ENCODE results near the gene KLHDC8B.

Gene KLHDC8B

GRCh38 chr3:49133226-49133951 lies 38.0 kb upstream of the KLHDC8B start:
- ChIA-PET CTCF (interaction anchor here (0.5 to 1.2 kb wide), 3 partner anchors 25 to 38 kb away, joined by 3 read pairs; partner anchors contain the start of gene QARS1), POLR2A (interaction anchor here (0.8 to 5.2 kb wide), 10 partner anchors 11 to 206 kb away, joined by 3 to 66 read pairs (median 4); partner anchors contain the start of genes NDUFAF3, QARS1, QRICH1 and USP19)
- peak; percentile 86 for DNase-seq (ENCODE audit: extremely low spot score)
- TF ChIP-seq PKNOX1 (IDR thresholded peaks at IDR 0.05) (no peak), FOXM1 (IDR thresholded peaks at IDR 0.05; ENCODE audit: borderline replicate concordance) (no peak), NFRKB (IDR thresholded peaks at IDR 0.05) (no peak), FOXK2 (IDR thresholded peaks at IDR 0.05) (no peak), HDGF (IDR thresholded peaks at IDR 0.05; ENCODE audit: borderline replicate concordance) (no peak), ELF4 (IDR thresholded peaks at IDR 0.05) (no peak), BHLHE40 (IDR thresholded peaks at IDR 0.05; ENCODE audit: borderline replicate concordance) (no peak), L3MBTL2 (conservative IDR thresholded peaks at IDR 0.05) (no peak), FOXA1 (IDR thresholded peaks at IDR 0.05) (no peak)

GRCh38 chr3:49134471-49135265 lies 36.7 kb upstream of the KLHDC8B start:
- POLR2A ChIA-PET = interaction anchor here (1.6 to 5.2 kb wide), 2 partner anchors 14 to 113 kb away, joined by 4 to 66 read pairs; partner anchors contain the start of genes NDUFAF3 and USP19
- CTCF ChIA-PET = no interaction called here
- TF ChIP-seq SUZ12 (IDR thresholded peaks at IDR 0.05) (no peak), ARNT (IDR thresholded peaks at IDR 0.05) (no peak), CTBP1 (IDR thresholded peaks at IDR 0.05; ENCODE audit: borderline replicate concordance) (no peak), FOXA1 (IDR thresholded peaks at IDR 0.05) (no peak), L3MBTL2 (conservative IDR thresholded peaks at IDR 0.05) (no peak), TARDBP (IDR thresholded peaks at IDR 0.05) (no peak), NFRKB (IDR thresholded peaks at IDR 0.05) (no peak), ZNF384 (IDR thresholded peaks at IDR 0.05) (no peak), LEF1 (IDR thresholded peaks at IDR 0.05; ENCODE audit: borderline replicate concordance) (no peak), FOXK2 (IDR thresholded peaks at IDR 0.05) (no peak), FOXM1 (IDR thresholded peaks at IDR 0.05; ENCODE audit: borderline replicate concordance) (no peak), HDGF (IDR thresholded peaks at IDR 0.05; ENCODE audit: borderline replicate concordance) (no peak), BHLHE40 (IDR thresholded peaks at IDR 0.05; ENCODE audit: borderline replicate concordance) (no peak)
- DNase-seq (ENCODE audit: extremely low spot score) = no peak

DNA sequence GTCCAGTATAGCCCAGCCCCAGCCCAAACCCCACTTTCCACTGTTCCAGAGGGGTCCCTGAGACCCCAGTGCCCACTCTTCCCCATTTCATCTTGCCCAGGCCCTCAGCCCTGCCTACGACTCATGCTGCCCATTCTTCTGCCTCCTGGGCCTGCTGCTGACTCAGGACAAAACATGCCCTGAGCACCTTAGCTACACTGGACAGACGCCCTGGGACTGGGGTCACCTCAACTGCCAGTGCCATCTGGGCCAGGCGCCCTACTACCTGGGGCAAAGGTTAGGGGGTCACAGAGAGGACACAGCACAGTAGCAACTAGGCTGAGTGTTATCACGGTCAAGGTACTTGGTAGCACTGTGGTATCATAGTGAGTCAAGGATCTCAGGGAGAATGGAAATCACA lies 35.9 kb upstream of the KLHDC8B start:
- CTCF ChIA-PET = no interaction called here
- no peak for DNase-seq (ENCODE audit: extremely low spot score)
- POLR2A ChIA-PET = interaction anchor here (0.6 to 1.0 kb wide), 2 partner anchors 15 to 128 kb away, joined by 3 to 4 read pairs; partner anchors contain the start of genes USP19 and WDR6
- TF ChIP-seq ZNF384 (IDR thresholded peaks at IDR 0.05) (no peak), ARNT (IDR thresholded peaks at IDR 0.05) (no peak), FOXK2 (IDR thresholded peaks at IDR 0.05) (no peak), PKNOX1 (IDR thresholded peaks at IDR 0.05) (no peak), CTBP1 (IDR thresholded peaks at IDR 0.05; ENCODE audit: borderline replicate concordance) (no peak), TARDBP (IDR thresholded peaks at IDR 0.05) (no peak), SUZ12 (IDR thresholded peaks at IDR 0.05) (no peak), L3MBTL2 (conservative IDR thresholded peaks at IDR 0.05) (no peak), ELF4 (IDR thresholded peaks at IDR 0.05) (no peak), NFRKB (IDR thresholded peaks at IDR 0.05) (no peak), FOXA1 (IDR thresholded peaks at IDR 0.05) (no peak), SP1 (IDR thresholded peaks at IDR 0.05) (no peak), HDGF (IDR thresholded peaks at IDR 0.05; ENCODE audit: borderline replicate concordance) (no peak), FOXM1 (IDR thresholded peaks at IDR 0.05; ENCODE audit: borderline replicate concordance) (no peak), LEF1 (IDR thresholded peaks at IDR 0.05; ENCODE audit: borderline replicate concordance) (no peak), BHLHE40 (IDR thresholded peaks at IDR 0.05; ENCODE audit: borderline replicate concordance) (no peak)

GRCh38 chr3:49140080-49140479 lies 31.3 kb upstream of the KLHDC8B start:
- DNase-seq (ENCODE audit: extremely low spot score) = no peak
- POLR2A ChIA-PET = no interaction called here
- TF ChIP-seq FOXK2 (IDR thresholded peaks at IDR 0.05) = no peak
- no peak for TF ChIP-seq SUZ12 (IDR thresholded peaks at IDR 0.05)
- TF ChIP-seq ARNT (IDR thresholded peaks at IDR 0.05) = no peak
- TF ChIP-seq HDGF (IDR thresholded peaks at IDR 0.05; ENCODE audit: borderline replicate concordance) = no peak
- TF ChIP-seq NFRKB (IDR thresholded peaks at IDR 0.05) = no peak
- no peak for TF ChIP-seq ZNF384 (IDR thresholded peaks at IDR 0.05)
- no peak for TF ChIP-seq PKNOX1 (IDR thresholded peaks at IDR 0.05)
- TF ChIP-seq L3MBTL2 (conservative IDR thresholded peaks at IDR 0.05) = no peak
- TF ChIP-seq FOXA1 (IDR thresholded peaks at IDR 0.05) = no peak
- TF ChIP-seq CTBP1 (IDR thresholded peaks at IDR 0.05; ENCODE audit: borderline replicate concordance) = no peak
- CTCF ChIA-PET = no interaction called here

GRCh38 chr3:49148159-49148558 lies 23.2 kb upstream of the KLHDC8B start:
- ChIA-PET CTCF (interaction anchor here (0.6 kb wide), 1 partner anchor 56 kb away, joined by 5 read pairs; no protein-coding TSS in a partner anchor), POLR2A (interaction anchor here (1.0 kb wide), 1 partner anchor 14 kb away, joined by 3 read pairs; no protein-coding TSS in a partner anchor)
- no peak for DNase-seq (ENCODE audit: extremely low spot score)
- TF ChIP-seq NFRKB (IDR thresholded peaks at IDR 0.05) (no peak), ELF4 (IDR thresholded peaks at IDR 0.05) (no peak), FOXM1 (IDR thresholded peaks at IDR 0.05; ENCODE audit: borderline replicate concordance) (no peak), HDGF (IDR thresholded peaks at IDR 0.05; ENCODE audit: borderline replicate concordance) (no peak), CTBP1 (IDR thresholded peaks at IDR 0.05; ENCODE audit: borderline replicate concordance) (no peak), FOXK2 (IDR thresholded peaks at IDR 0.05) (no peak), FOXA1 (IDR thresholded peaks at IDR 0.05) (no peak), TARDBP (IDR thresholded peaks at IDR 0.05) (no peak), SP1 (IDR thresholded peaks at IDR 0.05) (no peak), SUZ12 (IDR thresholded peaks at IDR 0.05) (no peak), BHLHE40 (IDR thresholded peaks at IDR 0.05; ENCODE audit: borderline replicate concordance) (no peak), L3MBTL2 (conservative IDR thresholded peaks at IDR 0.05) (no peak), PKNOX1 (IDR thresholded peaks at IDR 0.05) (no peak), LEF1 (IDR thresholded peaks at IDR 0.05; ENCODE audit: borderline replicate concordance) (no peak), ARNT (IDR thresholded peaks at IDR 0.05) (no peak), ZNF384 (IDR thresholded peaks at IDR 0.05) (no peak)

All from HEK293T (cell line).